Keratinocyte (primary cell): ENCODE results near the gene ARHGEF28.

ENCODE experiments used
- EZH2 ChIP-seq: IDR thresholded peaks from one replicate; pipeline ENCODE4 v1.6.1; 2012; ENCODE audit warnings: inconsistent platforms, mild to moderate bottlenecking, low read length, moderate library complexity
- TF ChIP-seq, protein P1 (sequence below), 3 experiments: IDR thresholded peaks in 1 of 3; conservative IDR thresholded peaks in 1 of 3; optimal IDR thresholded peaks in 1 of 3; 2 replicates in 2 of 3; 3 replicates in 1 of 3; pipeline versions ENCODE3 to v1.5.1; 2011; ENCODE audit warnings: low read length in 3 of 3, mild to moderate bottlenecking in 3 of 3, moderate library complexity in 2 of 3, control low read depth in 1 of 3, inconsistent platforms in 1 of 3; ENCODE audit not compliant: insufficient read depth in 2 of 3; ENCODE audit errors: extremely low read depth in 1 of 3

DNA sequence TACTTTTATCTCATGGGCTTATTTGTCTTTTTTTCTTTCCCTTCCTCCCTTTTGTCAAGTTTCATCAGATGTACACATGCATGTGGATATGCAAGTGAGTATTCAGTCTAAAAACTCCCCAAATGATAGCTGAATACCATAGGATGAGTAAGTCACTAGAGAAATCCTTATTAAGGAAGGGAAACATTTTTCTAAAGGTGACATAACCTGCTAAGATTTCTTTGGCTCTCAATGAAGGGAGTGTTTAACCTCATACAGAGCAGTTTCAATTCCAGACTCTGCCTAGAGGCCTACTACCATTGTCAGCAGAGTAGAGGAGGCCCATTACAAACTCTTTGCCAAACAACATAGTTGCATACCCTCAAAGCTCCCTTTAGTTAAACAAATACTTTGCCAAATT, 192.4 kb downstream of the ARHGEF28 start:
- TF ChIP-seq, protein P1, sequence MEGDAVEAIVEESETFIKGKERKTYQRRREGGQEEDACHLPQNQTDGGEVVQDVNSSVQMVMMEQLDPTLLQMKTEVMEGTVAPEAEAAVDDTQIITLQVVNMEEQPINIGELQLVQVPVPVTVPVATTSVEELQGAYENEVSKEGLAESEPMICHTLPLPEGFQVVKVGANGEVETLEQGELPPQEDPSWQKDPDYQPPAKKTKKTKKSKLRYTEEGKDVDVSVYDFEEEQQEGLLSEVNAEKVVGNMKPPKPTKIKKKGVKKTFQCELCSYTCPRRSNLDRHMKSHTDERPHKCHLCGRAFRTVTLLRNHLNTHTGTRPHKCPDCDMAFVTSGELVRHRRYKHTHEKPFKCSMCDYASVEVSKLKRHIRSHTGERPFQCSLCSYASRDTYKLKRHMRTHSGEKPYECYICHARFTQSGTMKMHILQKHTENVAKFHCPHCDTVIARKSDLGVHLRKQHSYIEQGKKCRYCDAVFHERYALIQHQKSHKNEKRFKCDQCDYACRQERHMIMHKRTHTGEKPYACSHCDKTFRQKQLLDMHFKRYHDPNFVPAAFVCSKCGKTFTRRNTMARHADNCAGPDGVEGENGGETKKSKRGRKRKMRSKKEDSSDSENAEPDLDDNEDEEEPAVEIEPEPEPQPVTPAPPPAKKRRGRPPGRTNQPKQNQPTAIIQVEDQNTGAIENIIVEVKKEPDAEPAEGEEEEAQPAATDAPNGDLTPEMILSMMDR (optimal IDR thresholded peaks at IDR 0.05 in 1 of 3, IDR thresholded peaks at IDR 0.05 in 1 of 3, conservative IDR thresholded peaks at IDR 0.05 in 1 of 3; ENCODE audit: extremely low read depth in 1 of 3, insufficient read depth in 2 of 3, low read length in 3 of 3) = no peak
- TF ChIP-seq EZH2 = no peak
